Measurements from ENCODE around the gene TRIM71. TPM values are rescaled to one million over a fixed set of nuclear protein-coding genes. Genes with fewer than 3 reads are reported as not detected.

The TRIM71 gene
- total RNA-seq, 1 experiment from 2014 or later = 274 TPM

DNA sequence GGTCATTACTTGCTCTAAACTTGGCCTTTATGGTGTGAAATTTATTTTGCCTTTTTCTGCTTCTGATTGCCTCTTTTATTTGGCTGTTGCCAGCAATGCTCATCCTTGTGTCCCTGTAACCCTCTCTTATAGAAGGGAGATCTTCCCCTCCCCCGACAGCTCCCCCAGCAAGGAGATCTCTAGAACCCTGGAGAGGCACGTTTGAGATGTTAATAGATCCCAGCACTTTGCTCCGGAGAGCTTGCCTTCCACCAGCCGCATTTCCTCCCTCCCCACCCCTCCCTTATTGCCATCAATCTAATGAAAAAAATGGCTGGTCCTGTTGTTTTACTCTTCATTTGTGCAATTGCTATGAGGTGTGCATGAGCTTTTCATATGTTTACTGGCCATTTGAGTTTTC lies 18.2 kb downstream of the TRIM71 start (continued):
- TF ChIP-seq ARID4B (CRISPR knock-in tag; IDR thresholded peaks at IDR 0.05; ENCODE audit: borderline replicate concordance) (no peak; the same call in 1 of the 2 replicates), ETV6 (CRISPR knock-in tag; IDR thresholded peaks at IDR 0.05) (peak; percentile 54; the same call in 1 of the 2 replicates), CTCF (IDR thresholded peaks at IDR 0.05) (no peak), SP1 (CRISPR knock-in tag; conservative IDR thresholded peaks at IDR 0.05) (peak; percentile 64), NFYB (CRISPR knock-in tag; conservative IDR thresholded peaks at IDR 0.05; ENCODE audit: low read depth) (no peak), ZBTB21 (CRISPR knock-in tag; IDR thresholded peaks at IDR 0.05; ENCODE audit: borderline replicate concordance) (no peak), SMAD4 (CRISPR knock-in tag; IDR thresholded peaks at IDR 0.05) (no peak), FOXJ3 (CRISPR knock-in tag; IDR thresholded peaks at IDR 0.05; ENCODE audit: borderline replicate concordance) (no peak), JUN (CRISPR knock-in tag; IDR thresholded peaks at IDR 0.05) (no peak), NR2C2 (CRISPR knock-in tag; IDR thresholded peaks at IDR 0.05) (no peak), HMGXB4 (CRISPR knock-in tag; IDR thresholded peaks at IDR 0.05) (no peak), USF2 (CRISPR knock-in tag; IDR thresholded peaks at IDR 0.05) (no peak), ZNF219 (CRISPR knock-in tag; IDR thresholded peaks at IDR 0.05; ENCODE audit: borderline replicate concordance) (no peak), ELF4 (CRISPR knock-in tag; IDR thresholded peaks at IDR 0.05; ENCODE audit: low read depth) (no peak), TEAD1 (CRISPR knock-in tag; IDR thresholded peaks at IDR 0.05) (peak; percentile 72; the same call in 1 of the 2 replicates), ERG (CRISPR knock-in tag; IDR thresholded peaks at IDR 0.05) (no peak), CREM (CRISPR knock-in tag; IDR thresholded peaks at IDR 0.05) (no peak), NFE2L1 (CRISPR knock-in tag; IDR thresholded peaks at IDR 0.05) (no peak)
- TF ChIP-seq, protein P1, sequence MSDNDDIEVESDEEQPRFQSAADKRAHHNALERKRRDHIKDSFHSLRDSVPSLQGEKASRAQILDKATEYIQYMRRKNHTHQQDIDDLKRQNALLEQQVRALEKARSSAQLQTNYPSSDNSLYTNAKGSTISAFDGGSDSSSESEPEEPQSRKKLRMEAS (CRISPR knock-in tag; IDR thresholded peaks at IDR 0.05) = peak; percentile 36; the same call in 1 of the 2 replicates
- TF ChIP-seq, protein P2, sequence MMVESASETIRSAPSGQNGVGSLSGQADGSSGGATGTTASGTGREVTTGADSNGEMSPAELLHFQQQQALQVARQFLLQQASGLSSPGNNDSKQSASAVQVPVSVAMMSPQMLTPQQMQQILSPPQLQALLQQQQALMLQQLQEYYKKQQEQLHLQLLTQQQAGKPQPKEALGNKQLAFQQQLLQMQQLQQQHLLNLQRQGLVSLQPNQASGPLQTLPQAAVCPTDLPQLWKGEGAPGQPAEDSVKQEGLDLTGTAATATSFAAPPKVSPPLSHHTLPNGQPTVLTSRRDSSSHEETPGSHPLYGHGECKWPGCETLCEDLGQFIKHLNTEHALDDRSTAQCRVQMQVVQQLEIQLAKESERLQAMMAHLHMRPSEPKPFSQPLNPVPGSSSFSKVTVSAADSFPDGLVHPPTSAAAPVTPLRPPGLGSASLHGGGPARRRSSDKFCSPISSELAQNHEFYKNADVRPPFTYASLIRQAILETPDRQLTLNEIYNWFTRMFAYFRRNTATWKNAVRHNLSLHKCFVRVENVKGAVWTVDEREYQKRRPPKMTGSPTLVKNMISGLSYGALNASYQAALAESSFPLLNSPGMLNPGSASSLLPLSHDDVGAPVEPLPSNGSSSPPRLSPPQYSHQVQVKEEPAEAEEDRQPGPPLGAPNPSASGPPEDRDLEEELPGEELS (CRISPR knock-in tag; IDR thresholded peaks at IDR 0.05) = peak; percentile 74; the same call in 1 of the 2 replicates
- TF ChIP-seq, protein P3, sequence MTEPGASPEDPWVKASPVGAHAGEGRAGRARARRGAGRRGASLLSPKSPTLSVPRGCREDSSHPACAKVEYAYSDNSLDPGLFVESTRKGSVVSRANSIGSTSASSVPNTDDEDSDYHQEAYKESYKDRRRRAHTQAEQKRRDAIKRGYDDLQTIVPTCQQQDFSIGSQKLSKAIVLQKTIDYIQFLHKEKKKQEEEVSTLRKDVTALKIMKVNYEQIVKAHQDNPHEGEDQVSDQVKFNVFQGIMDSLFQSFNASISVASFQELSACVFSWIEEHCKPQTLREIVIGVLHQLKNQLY (CRISPR knock-in tag; IDR thresholded peaks at IDR 0.05) = no peak
- TF ChIP-seq, protein P4, sequence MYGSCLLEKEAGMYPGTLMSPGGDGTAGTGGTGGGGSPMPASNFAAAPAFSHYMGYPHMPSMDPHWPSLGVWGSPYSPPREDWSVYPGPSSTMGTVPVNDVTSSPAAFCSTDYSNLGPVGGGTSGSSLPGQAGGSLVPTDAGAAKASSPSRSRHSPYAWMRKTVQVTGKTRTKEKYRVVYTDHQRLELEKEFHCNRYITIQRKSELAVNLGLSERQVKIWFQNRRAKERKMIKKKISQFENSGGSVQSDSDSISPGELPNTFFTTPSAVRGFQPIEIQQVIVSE (CRISPR knock-in tag; IDR thresholded peaks at IDR 0.05; ENCODE audit: borderline replicate concordance) = no peak
